NCI-H2196 treated with DMSO at 0.1 percent for 48 hours (cell line): Measurements from ENCODE around the gene CD40LG.

ENCODE experiments used
- DNase-seq: peaks from one replicate; lab custom pipeline; 2025; ENCODE audit not compliant: unreplicated experiment; lab: John Stamatoyannopoulos, UW

CD40LG gene

GRCh38 chrX:136646602-136647239 is 1.2 kb upstream of the CD40LG start:
- no peak for DNase-seq

GRCh38 chrX:136650811-136651210 is 2.9 kb downstream of the CD40LG start:
- no peak for DNase-seq

GRCh38 chrX:136652822-136653723 is 5.1 kb downstream of the CD40LG start:
- DNase-seq = no peak

GRCh38 chrX:136656361-136656964 is 8.5 kb downstream of the CD40LG start:
- DNase-seq = no peak

- DNase-seq = no peak
Observed at GRCh38 chrX:136658151-136658550, 10.2 kb downstream of the CD40LG start.

- no peak for DNase-seq
Observed at GRCh38 chrX:136659174-136659573, 11.2 kb downstream of the CD40LG start.

- no peak for DNase-seq
Observed at GRCh38 chrX:136660896-136661295, 12.9 kb downstream of the CD40LG start.

- no peak for DNase-seq
Observed at GRCh38 chrX:136662104-136662503, 14.1 kb downstream of the CD40LG start.

- DNase-seq = no peak
Observed at GRCh38 chrX:136662976-136663375, 15.0 kb downstream of the CD40LG start.

GRCh38 chrX:136665258-136665900 is 17.4 kb downstream of the CD40LG start:
- DNase-seq = no peak

- DNase-seq = no peak
Observed at GRCh38 chrX:136666088-136666487, 18.1 kb downstream of the CD40LG start.

GRCh38 chrX:136667446-136668168 is 19.6 kb downstream of the CD40LG start:
- no peak for DNase-seq

GRCh38 chrX:136671006-136671610 is 23.1 kb downstream of the CD40LG start:
- DNase-seq = no peak

- DNase-seq = no peak
Observed at GRCh38 chrX:136674270-136674985, 26.5 kb downstream of the CD40LG start.

GRCh38 chrX:136679531-136679930 is 31.6 kb downstream of the CD40LG start:
- DNase-seq = no peak

- no peak for DNase-seq
Observed at GRCh38 chrX:136684120-136684519, 36.2 kb downstream of the CD40LG start.

GRCh38 chrX:136687457-136687856 is 39.5 kb downstream of the CD40LG start:
- no peak for DNase-seq

GRCh38 chrX:136689436-136689835 is 41.5 kb downstream of the CD40LG start:
- no peak for DNase-seq

- DNase-seq = no peak
Observed at GRCh38 chrX:136691028-136691809, 43.3 kb downstream of the CD40LG start.
